Measurements from ENCODE around the gene AIF1L.

DNA sequence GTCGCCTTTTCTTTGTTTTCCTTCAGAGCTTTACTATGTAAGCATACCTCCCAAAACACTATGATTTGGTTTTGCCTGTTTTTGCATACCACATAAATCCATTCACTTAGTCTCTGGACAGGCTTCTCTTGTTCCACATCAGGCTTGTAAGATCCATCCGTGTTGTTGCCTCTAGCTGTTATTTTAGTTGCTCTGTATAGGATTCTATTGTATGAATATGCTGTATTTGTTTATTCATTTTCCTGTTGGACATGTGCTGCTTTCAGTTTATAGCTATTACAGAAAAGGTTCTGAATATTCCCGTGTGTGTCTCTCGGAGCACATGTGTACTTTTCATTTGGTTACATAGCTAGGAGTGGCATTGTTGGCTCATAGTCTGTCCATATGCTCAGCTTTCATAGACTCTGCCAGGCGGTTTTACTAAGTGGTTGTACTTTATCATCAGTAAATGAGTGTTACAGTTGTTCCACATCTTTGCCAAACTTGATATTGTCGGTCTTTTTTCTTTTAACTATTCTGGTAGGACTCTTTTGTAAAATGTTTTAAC lies 70.9 kb downstream of the AIF1L start:
- TF ChIP-seq CTCF (optimal IDR thresholded peaks at IDR 0.05 in 1 of 3, IDR thresholded peaks at IDR 0.05 in 1 of 3, conservative IDR thresholded peaks at IDR 0.05 in 1 of 3; ENCODE audit: extremely low read depth in 1 of 3, insufficient read depth in 2 of 3, low read length in 3 of 3) (no peak), EZH2 (IDR thresholded peaks at IDR 0.05; ENCODE audit: low read length) (no peak)
